Erythroblast (primary cell): ENCODE measurements around the gene AP5Z1.

Source experiments
- DNase-seq, 2 experiments: peaks; one replicate each; lab custom pipeline; 2025; lab: John Stamatoyannopoulos, UW
- GATA1 ChIP-seq: IDR thresholded peaks from 2 replicates; pipeline ENCODE4 v1.6.1; 2011; ENCODE audit warnings: low read depth, mild to moderate bottlenecking, control low read depth, low read length, moderate library complexity
- POLR2A ChIP-seq: IDR thresholded peaks from 2 replicates; pipeline ENCODE4 v1.6.1; 2011; ENCODE audit warnings: mild to moderate bottlenecking, low read length

AP5Z1 gene

GRCh38 chr7:4817178-4817901 is 41.9 kb downstream of the AP5Z1 start:
- no peak for TF ChIP-seq POLR2A
- no peak for TF ChIP-seq GATA1
- no peak for DNase-seq

- DNase-seq, result no peak
- TF ChIP-seq GATA1, result no peak
These were observed 42.8 kb downstream of the AP5Z1 start for GRCh38 chr7:4818000-4818794.

GRCh38 chr7:4819560-4820404 is 44.4 kb downstream of the AP5Z1 start:
- no peak for DNase-seq
- TF ChIP-seq GATA1 (no peak), POLR2A (no peak)

- TF ChIP-seq GATA1 (no peak), POLR2A (no peak)
- no peak for DNase-seq
These were observed 45.1 kb downstream of the AP5Z1 start for GRCh38 chr7:4820405-4820966.

- DNase-seq, result no peak
- TF ChIP-seq POLR2A, result no peak
- TF ChIP-seq GATA1, result no peak
These were observed 45.6 kb downstream of the AP5Z1 start for GRCh38 chr7:4820967-4821471.

DNA sequence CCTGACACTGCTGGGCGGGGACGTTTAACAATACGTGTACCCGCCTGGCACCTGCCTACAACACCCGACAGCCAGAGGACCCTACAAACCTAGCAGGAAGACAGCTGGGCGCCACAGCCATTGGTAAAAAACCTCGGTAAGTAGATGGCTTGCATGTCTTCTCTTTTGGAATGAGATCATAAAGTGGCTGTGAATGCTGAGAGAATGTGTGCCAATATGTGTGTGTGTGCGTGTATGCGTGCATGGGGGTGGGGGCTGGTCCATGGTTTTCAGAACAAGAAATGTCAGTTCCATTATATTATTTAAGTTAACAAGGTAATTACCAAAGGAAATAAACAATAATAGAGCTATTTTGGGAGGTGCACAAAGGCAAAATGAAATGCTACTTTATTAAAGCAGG is 47.3 kb downstream of the AP5Z1 start:
- DNase-seq, result no peak

DNA sequence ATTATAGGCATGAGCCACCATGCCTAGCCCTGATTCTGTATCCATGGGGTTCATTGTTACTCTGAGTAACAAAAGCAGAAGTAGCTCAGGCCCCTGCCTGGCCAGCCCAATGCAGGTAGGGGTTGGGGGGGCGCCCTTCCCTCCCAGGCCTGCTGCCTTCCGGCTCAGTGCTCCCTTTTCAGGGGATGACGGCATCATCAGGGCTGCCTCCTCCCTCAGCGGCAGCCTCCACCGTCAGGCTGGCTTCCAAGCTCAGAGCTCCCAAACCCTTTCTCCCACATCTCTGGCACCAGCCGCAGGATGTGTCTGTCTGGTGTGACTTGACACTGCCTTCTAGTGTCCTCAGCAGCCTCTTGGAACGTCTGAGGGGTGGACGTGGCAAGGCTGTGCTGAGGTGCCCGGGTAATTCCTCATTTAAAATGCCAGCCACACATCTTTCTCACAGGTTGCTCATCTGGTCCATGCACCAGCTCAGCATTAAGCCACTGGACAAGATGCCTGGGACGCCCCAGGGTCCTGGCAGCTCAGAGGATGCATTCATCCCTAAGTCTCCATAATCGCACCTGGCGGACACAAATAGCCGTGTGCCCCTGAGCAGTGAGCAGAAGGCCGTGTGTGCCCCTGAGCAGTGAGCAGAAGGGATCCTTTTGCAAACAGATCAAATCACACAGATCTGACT is 48.2 kb downstream of the AP5Z1 start:
- DNase-seq, result no peak
- TF ChIP-seq POLR2A (no peak), GATA1 (no peak)

More for the DNA sequence above, 47.3 kb downstream of the AP5Z1 start:
- TF ChIP-seq GATA1, result no peak
- no peak for TF ChIP-seq POLR2A

DNA sequence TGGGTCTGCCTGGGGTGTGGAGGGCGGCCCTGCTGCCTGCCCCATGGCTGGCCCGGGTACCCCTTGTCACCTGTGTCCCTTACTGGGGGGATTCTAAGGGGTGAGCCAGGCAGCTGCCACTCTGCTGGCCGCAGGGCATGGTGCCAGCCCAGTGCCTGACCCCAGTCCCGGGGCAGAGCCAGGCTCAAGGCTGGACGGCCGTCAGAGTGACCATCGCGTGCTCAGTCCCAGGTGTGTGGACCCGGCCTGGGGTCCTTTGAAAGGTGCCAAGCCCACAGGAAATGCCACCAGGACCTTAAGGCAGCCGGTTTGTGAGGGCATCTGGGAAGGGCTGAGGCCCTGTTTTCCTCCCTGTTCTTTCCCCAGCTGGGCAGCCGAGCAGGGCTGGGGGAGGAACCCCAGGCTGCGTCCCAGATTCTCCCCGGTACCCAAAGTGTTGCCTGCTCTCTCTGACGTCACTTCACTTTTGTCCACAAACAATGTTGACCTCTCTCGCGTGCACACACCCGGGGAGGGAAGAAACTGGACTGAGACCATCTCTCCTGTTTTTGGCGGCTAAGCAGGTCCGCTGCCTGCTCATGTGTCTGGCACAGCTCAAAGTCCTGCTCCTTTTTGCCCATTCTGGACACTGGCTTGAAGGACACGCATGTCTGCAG is 48.8 kb downstream of the AP5Z1 start:
- DNase-seq, result no peak
- no peak for TF ChIP-seq POLR2A
- TF ChIP-seq GATA1, result no peak

- no peak for TF ChIP-seq GATA1
- no peak for TF ChIP-seq POLR2A
- no peak for DNase-seq
These were observed 49.7 kb downstream of the AP5Z1 start for GRCh38 chr7:4825081-4825480.

DNA sequence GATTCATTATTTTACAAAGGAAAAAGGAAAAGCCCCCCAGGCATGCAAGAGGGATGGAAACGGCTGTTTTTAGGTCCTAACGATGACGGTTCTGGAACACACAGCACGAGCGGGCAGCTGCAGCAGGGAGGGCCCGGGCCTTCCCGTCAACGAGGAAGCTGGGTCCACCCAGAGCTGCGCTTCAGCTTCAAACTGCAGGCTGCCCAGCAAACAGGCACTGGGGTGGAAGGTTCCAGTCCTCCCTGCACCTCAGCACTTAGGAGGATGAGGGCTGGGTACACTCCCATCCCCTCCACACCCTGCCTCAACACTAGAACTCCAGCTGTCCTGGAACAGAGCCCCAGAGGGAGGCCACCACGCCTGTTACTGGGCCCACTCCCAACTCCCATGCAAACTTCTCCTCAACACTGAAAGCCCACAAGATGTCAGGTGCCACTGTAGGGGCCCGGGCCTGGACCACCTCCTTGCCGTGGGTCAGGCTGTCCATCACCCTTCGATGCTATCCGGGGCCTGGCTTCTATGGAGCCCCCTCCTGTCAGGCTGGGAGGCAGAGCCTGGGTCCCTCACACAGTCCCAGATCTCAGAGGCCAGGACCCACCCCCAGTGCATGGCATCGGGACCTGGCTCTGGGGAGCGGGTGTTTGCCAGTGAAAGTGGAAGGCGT is 53.4 kb downstream of the AP5Z1 start:
- DNase-seq, result no peak
- TF ChIP-seq GATA1 (no peak), POLR2A (no peak)

DNA sequence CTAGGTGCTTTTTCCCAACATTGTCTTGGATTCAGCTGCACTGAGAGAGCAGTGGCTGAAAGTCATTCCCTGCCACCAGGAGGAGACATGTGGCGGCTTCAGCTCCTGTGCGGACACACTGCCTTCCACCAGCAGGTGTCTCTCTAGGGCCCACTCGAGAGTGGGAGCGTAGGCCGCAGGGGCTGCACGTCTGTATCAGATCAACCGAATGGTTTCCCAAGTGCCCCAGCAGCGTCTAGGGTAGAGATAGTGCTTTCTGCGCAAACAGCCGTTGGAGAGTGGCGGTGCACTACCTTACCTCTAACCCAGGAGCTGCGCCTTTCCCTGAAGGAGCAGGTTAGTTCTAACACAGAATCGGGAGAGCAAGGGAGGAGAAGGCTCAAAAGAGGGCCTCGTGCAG is 54.8 kb downstream of the AP5Z1 start:
- TF ChIP-seq POLR2A (no peak), GATA1 (no peak)
- DNase-seq, result peak; percentile 80
